ENCODE measurements around the gene CAMK4.

GRCh38 chr5:111299831-111300432 lies 75.7 kb downstream of the CAMK4 start:
- TF ChIP-seq CTCF (IDR thresholded peaks at IDR 0.05; ENCODE audit: insufficient read depth, low read depth, low read length): no peak
- no peak for TF ChIP-seq EZH2 (IDR thresholded peaks at IDR 0.05; ENCODE audit: insufficient read depth, low read length)
